Measurements from ENCODE around the gene YIPF2.
"Not testable (repeated sequence)": the region's sequence is repeated elsewhere in the genome, so short reads cannot be mapped to it uniquely, and the experiment has no call there.

YIPF2 gene

GRCh38 chr19:10911579-10912363 is 16.7 kb downstream of the YIPF2 start:
- no peak for DNase-seq (ENCODE audit: low read depth)

DNA sequence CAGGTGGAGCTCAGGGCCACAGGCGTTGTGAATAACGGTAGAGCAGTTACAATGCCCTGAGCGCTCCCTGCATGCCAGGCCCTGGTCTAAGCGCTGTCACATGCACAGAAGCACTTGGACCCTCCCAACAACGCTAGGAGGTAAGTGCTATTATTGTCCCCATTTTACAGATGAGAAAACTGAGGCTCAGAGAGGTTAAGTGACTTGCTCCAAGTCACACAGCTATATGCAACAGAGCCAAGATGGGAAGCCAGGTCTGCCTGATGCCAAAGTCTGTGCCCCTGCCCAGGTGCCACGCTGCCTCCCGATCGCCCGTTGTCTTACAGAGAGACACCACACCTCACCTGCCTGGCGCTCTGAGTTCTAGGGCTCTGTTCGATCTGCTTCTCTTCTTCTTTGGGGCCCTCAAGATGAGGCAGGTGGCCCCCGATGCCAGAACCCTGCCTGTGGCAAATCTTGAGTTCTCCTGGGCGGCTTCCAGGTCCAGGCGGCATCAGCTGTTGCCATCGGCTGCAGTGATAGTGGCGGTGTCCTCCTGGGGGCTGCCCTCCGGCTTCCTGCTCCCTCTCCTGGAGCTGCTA is 20.0 kb downstream of the YIPF2 start:
- no peak for DNase-seq (ENCODE audit: low read depth)

- DNase-seq (ENCODE audit: low read depth) = no peak
These were observed 20.5 kb downstream of the YIPF2 start for GRCh38 chr19:10907925-10908324.

DNA sequence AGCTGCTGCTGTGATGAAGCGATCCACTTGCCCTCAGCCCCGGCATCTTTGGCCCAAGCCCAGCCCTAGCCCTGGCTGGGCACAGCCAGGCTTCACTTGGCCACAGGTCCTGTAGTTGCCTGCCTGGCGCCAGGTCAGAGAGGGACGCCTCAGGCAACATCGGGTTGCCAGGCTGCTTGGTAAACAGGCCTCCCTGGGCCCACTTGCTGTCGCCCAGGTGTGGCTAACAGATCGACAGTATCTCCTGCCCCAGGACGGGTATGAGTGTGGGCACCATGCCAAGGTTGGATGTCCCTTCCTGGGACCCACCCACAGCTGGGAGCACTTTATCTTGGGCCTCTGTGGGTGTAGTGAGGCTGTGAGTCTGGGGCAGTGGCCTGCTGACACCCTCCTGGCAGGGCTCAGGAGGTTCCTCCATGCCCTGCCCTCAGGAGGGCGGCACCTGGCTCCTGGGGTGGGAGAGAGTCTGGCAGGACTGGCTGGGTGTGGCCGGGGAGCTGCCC is 29.2 kb downstream of the YIPF2 start:
- DNase-seq (ENCODE audit: low read depth) = no peak

- no peak for DNase-seq (ENCODE audit: low read depth)
These were observed 29.8 kb downstream of the YIPF2 start for GRCh38 chr19:10898633-10899032.

DNA sequence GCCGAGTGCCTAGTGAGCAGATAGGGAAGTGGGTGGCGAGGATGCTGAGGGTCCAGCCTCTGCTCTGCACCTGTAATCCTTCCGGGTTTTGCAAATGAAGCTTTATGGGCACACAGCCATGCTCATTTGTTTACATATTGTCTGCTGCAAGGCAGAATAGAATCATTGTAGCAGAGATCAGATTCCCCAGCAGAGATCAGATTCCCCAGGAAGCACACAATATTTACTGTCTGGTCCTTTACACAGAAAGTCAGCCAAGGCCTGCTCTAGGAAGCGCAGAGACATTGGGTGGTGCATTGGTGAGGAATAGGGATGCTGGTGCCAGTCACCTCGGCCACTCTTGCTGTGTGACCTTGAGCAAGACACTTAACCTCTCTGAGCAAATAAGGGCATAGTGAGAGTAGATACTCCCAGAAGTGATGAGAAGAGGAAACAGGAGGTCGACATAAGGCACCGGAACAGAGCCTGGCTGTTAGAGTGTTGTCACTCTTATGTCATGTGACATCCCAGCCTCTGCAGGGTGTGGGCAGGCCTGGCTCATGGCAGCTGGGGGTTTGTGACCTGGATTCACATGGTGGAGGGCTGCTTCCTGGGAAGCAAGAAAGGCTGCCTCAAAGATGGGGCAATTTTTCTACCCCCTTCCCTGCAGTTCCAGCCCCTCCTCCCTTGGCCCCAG is 31.4 kb downstream of the YIPF2 start:
- DNase-seq (ENCODE audit: low read depth) = peak; percentile 55

- no peak for DNase-seq (ENCODE audit: low read depth)
These were observed 32.5 kb downstream of the YIPF2 start for GRCh38 chr19:10895920-10896319.

DNA sequence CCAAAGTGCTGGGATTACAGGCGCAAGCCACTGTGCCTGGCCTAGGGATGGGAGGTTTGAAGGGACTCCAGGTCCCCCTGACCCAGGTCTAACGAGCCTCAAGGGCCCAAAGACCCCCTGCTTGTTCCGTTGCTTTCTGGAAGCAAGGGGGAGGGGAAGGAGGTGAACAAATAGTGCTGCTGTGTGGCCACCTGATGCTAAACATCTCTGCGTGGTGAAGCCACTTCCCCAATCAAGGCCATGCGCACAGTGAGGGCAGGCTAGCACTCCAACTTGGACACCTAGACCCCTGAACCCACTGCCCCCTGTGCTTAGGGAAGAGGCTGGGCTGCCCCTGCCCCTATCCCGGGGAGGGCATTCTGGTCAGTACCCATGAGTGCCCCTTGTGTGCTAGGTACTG is 33.1 kb downstream of the YIPF2 start:
- DNase-seq (ENCODE audit: low read depth) = no peak

GRCh38 chr19:10894911-10895213 is 33.6 kb downstream of the YIPF2 start:
- DNase-seq (ENCODE audit: low read depth) = no peak

- DNase-seq (ENCODE audit: low read depth) = no peak
These were observed 36.2 kb downstream of the YIPF2 start for GRCh38 chr19:10892256-10892655.

DNA sequence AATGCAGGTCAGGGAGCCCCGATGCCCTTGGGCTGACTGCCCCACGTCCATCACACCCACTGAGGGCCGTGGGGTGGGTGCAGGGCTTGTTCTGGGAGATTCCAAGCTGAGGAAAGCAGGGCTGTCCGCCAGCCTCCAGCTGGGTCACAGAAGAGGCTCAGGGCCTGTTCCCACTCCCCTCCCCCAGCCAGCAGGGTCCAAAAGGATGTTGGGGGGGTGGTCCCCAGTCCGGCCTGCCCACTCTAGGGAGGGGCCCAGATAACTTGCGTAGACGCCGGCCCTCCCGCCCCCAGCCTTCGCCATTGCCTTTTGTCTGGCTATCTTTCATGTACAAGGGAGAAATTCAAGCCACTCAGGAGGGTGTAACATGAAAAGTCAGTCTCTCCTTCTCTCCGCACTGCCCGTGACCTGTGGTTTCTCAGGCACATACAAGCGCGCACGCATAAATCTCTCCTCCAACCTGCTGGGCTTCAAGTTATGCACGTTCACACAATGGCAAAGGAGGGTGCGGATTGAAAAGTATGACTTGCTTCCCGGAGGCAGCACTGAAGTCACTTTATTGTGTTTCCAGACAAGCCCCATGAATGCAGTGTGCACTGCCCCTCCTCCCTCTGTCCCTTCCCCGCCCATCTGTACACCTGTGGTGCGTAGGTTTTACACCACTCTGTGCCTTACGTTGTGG is 36.9 kb downstream of the YIPF2 start:
- DNase-seq (ENCODE audit: low read depth) = no peak

GRCh38 chr19:10889880-10890279 is 38.6 kb downstream of the YIPF2 start:
- DNase-seq (ENCODE audit: low read depth) = no peak

GRCh38 chr19:10888421-10888866 is 40.0 kb downstream of the YIPF2 start:
- DNase-seq (ENCODE audit: low read depth) = no peak

- DNase-seq (ENCODE audit: low read depth) = no peak
These were observed 40.6 kb downstream of the YIPF2 start for GRCh38 chr19:10887616-10888367.

GRCh38 chr19:10885201-10886169 is 43.0 kb downstream of the YIPF2 start:
- DNase-seq (ENCODE audit: low read depth) = no peak

GRCh38 chr19:10884274-10884673 is 44.2 kb downstream of the YIPF2 start:
- peak; percentile 60 for DNase-seq (ENCODE audit: low read depth)

DNA sequence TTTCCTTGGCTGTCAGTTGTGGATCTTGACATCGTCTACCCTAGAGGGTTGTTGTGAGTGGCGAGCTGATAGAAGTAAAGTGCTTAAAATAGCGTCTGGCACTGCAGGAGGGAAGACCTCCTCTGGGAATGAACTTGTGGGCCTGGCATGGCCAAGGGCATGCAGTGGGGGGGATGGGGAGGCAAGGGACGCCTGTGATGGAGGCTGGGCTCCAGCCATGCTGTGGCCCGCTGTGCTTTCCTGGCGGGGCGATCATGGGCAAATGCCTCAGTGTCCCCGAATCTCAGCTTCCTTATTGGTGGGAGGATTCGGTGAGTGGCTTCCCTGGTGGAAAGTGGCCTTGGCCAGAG is 46.4 kb downstream of the YIPF2 start:
- no peak for DNase-seq (ENCODE audit: low read depth)

DNA sequence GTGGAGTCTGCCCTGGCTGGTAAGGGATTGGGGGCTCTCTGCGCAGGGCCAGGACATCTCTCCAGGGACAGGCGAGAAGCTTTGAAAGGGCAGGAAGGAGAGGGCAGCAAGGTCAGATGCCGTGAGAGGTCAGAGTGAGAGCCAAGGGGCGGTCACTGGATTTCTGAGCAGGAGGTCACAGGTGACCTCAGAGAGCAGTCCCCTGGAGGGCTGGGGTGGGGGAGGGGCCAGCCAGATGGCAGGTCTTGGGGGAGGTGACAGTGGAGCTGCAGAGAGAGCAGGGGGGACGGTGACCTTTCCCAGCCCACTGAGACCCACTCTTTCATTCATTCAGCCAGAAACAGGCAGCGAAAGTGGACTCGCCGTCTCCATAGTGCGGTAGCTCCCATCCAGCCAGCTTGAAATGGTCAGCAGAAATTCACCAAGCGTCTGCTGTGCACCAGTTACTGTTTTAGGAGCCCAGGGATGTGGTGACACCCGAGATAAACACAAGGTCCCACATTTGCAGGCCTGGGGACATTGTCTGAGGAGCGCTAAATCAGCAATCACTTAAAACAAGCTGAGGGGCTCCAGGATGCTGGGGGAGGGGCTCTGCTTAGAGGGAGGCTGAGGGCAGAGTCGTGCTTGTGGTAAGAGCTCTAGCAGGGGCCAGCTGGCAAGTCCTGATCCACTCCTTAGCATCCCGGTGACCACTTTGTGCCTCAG is 46.9 kb downstream of the YIPF2 start:
- no peak for DNase-seq (ENCODE audit: low read depth)

GRCh38 chr19:10878253-10878652 is 50.2 kb downstream of the YIPF2 start:
- no peak for DNase-seq (ENCODE audit: low read depth)

GRCh38 chr19:10877608-10878007 is 50.8 kb downstream of the YIPF2 start:
- not testable (repeated sequence) for DNase-seq (ENCODE audit: low read depth)

Measured in fibroblast of gingiva (primary cell).